Suprapubic skin (tissue), 4 donors: ENCODE data around the gene EMX1.

Experiments used
- EP300 ChIP-seq: sonication (generic); formaldehyde crosslinking; IDR thresholded peaks from one replicate; pipeline ENCODE4 v1.6.1; 2017; ENCODE audit warnings: antibody characterized with exemption
- POLR2A ChIP-seq, 2 donors: fragments of 450-650 bp; IDR thresholded peaks; one replicate each; pipeline ENCODE4 v1.6.1; 2017; ENCODE audit warnings: antibody characterized with exemption in 2 of 2, mild to moderate bottlenecking in 2 of 2, moderate library complexity in 2 of 2
- POLR2AphosphoS5 ChIP-seq, 3 donors: sonication (generic); formaldehyde crosslinking; IDR thresholded peaks; one replicate each; pipeline ENCODE4 v1.6.1; 2017; ENCODE audit warnings: antibody characterized with exemption in 3 of 3
- TF ChIP-seq, protein P1 (sequence below), 2 donors: fragments of 200-600 bp in 1 of 2; fragments of 450-650 bp in 1 of 2; sonication (generic) in 1 of 2; IDR thresholded peaks; one replicate each; pipeline ENCODE4 v1.5.1; 2016 to 2019; ENCODE audit warnings: antibody characterized with exemption in 2 of 2, mild to moderate bottlenecking in 1 of 2, moderate library complexity in 1 of 2

DNA sequence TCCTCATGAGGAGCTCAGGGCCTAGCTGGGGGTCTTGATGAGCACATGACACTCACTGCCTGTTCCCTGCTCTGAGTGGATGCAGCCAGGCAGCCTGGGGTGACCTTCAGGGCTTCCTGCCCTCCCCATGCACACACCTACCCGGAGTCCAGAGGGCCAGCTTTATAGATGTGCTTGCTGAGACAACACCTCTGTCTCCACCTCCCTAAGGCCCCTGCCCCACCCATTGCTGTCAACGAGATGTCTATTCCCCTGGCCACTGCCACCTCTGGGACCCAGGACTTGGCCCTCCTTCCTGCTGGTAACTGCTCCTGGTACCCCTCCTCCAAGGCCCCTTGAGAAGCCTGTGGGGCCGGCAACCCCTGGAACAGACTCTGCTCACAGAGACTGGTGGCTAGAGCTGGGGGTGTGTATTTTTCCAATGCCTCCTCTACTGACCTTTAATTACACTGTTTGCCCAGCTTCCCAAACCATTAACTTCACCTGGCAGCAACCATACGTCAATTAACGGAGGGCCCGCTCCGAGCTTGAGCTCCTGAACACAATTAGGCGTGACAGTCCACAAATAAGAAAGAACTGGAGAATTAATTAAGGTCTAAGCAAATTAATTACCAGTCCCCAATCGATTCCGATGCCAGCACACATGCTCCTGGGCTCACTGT, 66.3 kb downstream of the EMX1 start:
- TF ChIP-seq, protein P1, sequence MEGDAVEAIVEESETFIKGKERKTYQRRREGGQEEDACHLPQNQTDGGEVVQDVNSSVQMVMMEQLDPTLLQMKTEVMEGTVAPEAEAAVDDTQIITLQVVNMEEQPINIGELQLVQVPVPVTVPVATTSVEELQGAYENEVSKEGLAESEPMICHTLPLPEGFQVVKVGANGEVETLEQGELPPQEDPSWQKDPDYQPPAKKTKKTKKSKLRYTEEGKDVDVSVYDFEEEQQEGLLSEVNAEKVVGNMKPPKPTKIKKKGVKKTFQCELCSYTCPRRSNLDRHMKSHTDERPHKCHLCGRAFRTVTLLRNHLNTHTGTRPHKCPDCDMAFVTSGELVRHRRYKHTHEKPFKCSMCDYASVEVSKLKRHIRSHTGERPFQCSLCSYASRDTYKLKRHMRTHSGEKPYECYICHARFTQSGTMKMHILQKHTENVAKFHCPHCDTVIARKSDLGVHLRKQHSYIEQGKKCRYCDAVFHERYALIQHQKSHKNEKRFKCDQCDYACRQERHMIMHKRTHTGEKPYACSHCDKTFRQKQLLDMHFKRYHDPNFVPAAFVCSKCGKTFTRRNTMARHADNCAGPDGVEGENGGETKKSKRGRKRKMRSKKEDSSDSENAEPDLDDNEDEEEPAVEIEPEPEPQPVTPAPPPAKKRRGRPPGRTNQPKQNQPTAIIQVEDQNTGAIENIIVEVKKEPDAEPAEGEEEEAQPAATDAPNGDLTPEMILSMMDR (IDR thresholded peaks at IDR 0.05) = no peak
- TF ChIP-seq POLR2AphosphoS5 (IDR thresholded peaks at IDR 0.05) (no peak), POLR2A (IDR thresholded peaks at IDR 0.05) (no peak), EP300 (no peak)
